ENCODE results near the gene CHEK1. TPM values are rescaled to one million over a fixed set of nuclear protein-coding genes. Genes with fewer than 3 reads are reported as not detected.
"Not testable (repeated sequence)": the region's sequence is repeated elsewhere in the genome, so short reads cannot be mapped to it uniquely, and the experiment has no call there.

Gene CHEK1
- total RNA-seq, result 10 to 100 TPM in 1 of 9 donors, 1 to 10 TPM in 8; 1.2 to 13.8 (median 2.3) TPM
- 1 to 10 TPM in 1 of 3 donors, under 1 TPM in 2; 0.51 to 3.3 (median 0.72) TPM for polyA plus RNA-seq
- long read RNA-seq, donor 1, full-length matches to known transcripts, result 2 of 2 reads
- long read RNA-seq, donor 1, partial matches to known transcripts, result 0 of 2 reads
- long read RNA-seq, donor 1, other reads (novel, unspliced or antisense), result 0 of 2 reads
- long read RNA-seq, donor 2, result 0 reads
- long read RNA-seq, donor 3, result 0 reads
- long read RNA-seq, donor 4, partial matches to known transcripts, result 1 of 1 reads
- long read RNA-seq, donor 4, other reads (novel, unspliced or antisense), result 0 of 1 reads
- long read RNA-seq, donor 5, result 0 reads
- long read RNA-seq, donor 6, result 0 reads
- long read RNA-seq, donor 7, result 0 reads
- long read RNA-seq, donor 8, full-length matches to known transcripts, result 2 of 2 reads
- long read RNA-seq, donor 8, partial matches to known transcripts, result 0 of 2 reads
- long read RNA-seq, donor 8, other reads (novel, unspliced or antisense), result 0 of 2 reads
- long read RNA-seq, donor 9, partial matches to known transcripts, result 0 of 1 reads
- long read RNA-seq, donor 9, other reads (novel, unspliced or antisense), result 0 of 1 reads
- long read RNA-seq, donor 10, result 0 reads

DNA sequence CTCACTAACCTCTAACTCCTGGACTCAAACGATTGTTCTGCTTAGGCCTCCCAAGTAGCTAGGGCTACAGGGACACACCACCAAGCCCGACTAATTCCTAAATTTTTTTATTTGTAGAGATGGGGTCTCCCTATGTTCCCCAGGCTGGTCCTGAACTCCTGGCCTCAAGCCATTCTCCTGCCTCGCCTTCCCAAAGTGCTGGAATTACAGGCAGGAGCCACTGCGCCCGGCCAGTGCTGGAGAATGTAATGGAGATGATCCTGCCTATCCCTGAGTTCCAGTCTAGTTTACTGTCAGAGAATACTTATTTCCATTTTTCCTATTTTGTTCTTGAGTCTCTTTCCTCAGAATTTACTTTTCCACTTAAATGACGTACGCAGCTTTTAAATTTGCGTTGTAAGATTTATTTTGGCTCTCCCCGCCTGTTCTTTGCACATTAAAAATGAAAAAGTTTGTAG, at the start of gene CHEK1:
CHEK1 (plus strand) TSS at position 408 of the 458 bp plus-strand sequence. CDS start 1,606 bp downstream, outside the sequence.
- peak in 3 of 7 donors; percentile 16 to 54 (median 22) for DNase-seq
- H3K27ac ChIP-seq, result peak within 1 kb of the TSS; percentile 57 to 93 (median 88)
- 60 to 68% (median 63%) methylated on average over 9 of the region's 9 CpGs for WGBS, 4 donors
- TF ChIP-seq, protein P1, sequence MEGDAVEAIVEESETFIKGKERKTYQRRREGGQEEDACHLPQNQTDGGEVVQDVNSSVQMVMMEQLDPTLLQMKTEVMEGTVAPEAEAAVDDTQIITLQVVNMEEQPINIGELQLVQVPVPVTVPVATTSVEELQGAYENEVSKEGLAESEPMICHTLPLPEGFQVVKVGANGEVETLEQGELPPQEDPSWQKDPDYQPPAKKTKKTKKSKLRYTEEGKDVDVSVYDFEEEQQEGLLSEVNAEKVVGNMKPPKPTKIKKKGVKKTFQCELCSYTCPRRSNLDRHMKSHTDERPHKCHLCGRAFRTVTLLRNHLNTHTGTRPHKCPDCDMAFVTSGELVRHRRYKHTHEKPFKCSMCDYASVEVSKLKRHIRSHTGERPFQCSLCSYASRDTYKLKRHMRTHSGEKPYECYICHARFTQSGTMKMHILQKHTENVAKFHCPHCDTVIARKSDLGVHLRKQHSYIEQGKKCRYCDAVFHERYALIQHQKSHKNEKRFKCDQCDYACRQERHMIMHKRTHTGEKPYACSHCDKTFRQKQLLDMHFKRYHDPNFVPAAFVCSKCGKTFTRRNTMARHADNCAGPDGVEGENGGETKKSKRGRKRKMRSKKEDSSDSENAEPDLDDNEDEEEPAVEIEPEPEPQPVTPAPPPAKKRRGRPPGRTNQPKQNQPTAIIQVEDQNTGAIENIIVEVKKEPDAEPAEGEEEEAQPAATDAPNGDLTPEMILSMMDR (IDR thresholded peaks at IDR 0.05), result no peak
- no peak for TF ChIP-seq POLR2A (IDR thresholded peaks at IDR 0.05)
- peak within 1 kb of the TSS; percentile 13 to 62 (median 46) for H3K4me3 ChIP-seq
- H3K36me3 ChIP-seq (replicated peaks in 1 of 2), result peaks cover 0 to 22% of the 10 kb centered on the region in 2 donors
- no peaks in the 10 kb centered on the region for H3K27me3 ChIP-seq
- H3K9me3 ChIP-seq (replicated peaks in 1 of 3), result no peaks in the 10 kb centered on the region
- intact Hi-C loops (cut with DNase I), result loop anchor here (10.0 kb wide), 1 partner anchor 250 kb away; no protein-coding TSS in a partner anchor
- peaks cover 6 to 18% of the 10 kb centered on the region in 2 donors for H3K4me1 ChIP-seq (replicated peaks in 1 of 2)

DNA sequence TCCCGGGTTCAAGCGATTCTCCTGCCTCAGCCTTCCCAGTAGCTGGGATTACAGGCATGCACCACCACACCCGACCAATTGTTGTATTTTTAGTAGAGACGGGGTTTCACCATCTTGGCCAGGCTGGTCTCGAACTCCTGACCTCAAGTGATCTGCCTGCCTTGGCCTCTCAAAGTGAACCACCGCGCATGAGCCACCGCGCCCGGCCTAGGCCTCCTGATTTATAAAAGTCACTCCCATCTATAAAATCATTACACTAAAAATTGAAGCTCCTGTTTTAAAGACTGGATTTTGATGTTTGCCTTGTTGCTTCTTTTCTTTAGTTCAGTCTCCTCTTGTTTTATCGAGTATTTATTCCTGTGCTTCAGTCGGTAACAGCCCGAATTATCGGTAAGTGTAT, 47.8 kb upstream of the CHEK1 start:
- H3K4me3 ChIP-seq; H3K27ac ChIP-seq; H3K27me3 ChIP-seq; DNase-seq; intact Hi-C loops (cut with DNase I); H3K9me3 ChIP-seq (replicated peaks in 1 of 3); H3K4me1 ChIP-seq (replicated peaks in 1 of 2): not testable (repeated sequence)
- 95 to 98% (median 97%) methylated on average over 14 of the region's 14 CpGs for WGBS, 4 donors
- peaks cover 0 to 95% of the 10 kb centered on the region in 2 donors for H3K36me3 ChIP-seq (replicated peaks in 1 of 2)

DNA sequence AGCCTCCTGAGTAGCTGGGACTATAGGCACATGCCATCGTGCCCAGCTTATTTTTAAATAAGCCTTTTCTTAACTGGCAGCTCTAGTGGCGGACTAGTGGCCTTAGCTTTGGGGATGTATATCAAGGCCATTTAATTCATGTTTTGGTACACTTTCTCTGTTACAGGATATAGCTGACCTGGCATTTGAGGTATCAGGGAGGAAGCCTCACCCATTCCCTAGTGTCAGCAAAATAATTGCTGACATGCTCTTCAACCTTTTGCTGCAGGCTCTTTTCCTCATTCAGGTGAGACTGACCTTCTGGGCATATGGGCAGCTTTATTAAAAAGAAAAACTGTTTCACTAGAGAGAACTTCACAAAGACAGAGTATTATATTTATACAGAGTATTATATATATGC, 46.2 kb upstream of the CHEK1 start:
- H3K4me3 ChIP-seq, result no peak overlapping the region
- peaks cover 0 to 99% of the 10 kb centered on the region in 2 donors for H3K36me3 ChIP-seq (replicated peaks in 1 of 2)
- H3K4me1 ChIP-seq (replicated peaks in 1 of 2), result no peaks in the 10 kb centered on the region
- no peak for DNase-seq
- 93 to 97% (median 96%) methylated on average over 2 of the region's 2 CpGs for WGBS, 4 donors
- no peak for TF ChIP-seq POLR2A (IDR thresholded peaks at IDR 0.05)
- TF ChIP-seq, protein P1 (IDR thresholded peaks at IDR 0.05), result no peak
- intact Hi-C loops (cut with DNase I), result no loop called here
- H3K27me3 ChIP-seq, result no peaks in the 10 kb centered on the region
- no peak overlapping the region for H3K27ac ChIP-seq
- no peaks in the 10 kb centered on the region for H3K9me3 ChIP-seq (replicated peaks in 1 of 3)

DNA sequence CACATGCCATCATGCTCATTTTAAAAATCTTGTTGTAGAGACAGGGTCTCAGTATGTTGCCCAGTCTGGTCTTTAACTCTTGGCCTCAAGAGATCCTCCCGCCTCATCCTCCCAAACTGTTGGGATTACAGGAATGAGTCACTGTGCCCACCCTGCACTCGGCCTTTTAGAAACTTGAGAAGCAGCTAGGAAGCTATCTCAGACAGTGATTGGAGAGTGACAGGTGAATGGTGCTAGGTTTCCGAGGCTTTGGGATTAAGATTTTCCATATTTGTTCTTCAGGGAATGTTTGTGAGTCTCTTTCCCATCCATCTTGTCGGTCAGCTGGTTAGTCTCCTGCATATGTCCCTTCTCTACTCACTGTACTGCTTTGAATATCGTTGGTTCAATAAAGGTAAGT, 45.2 kb upstream of the CHEK1 start:
- intact Hi-C loops (cut with DNase I), result no loop called here
- DNase-seq, result no peak
- WGBS, 4 donors, result 93 to 100% (median 97%) methylated on average over 5 of the region's 5 CpGs
- Histone ChIP-seq H3K9me3 (replicated peaks in 1 of 3) (no peaks in the 10 kb centered on the region), H3K4me1 (replicated peaks in 1 of 2) (no peaks in the 10 kb centered on the region), H3K27ac (no peak overlapping the region), H3K36me3 (replicated peaks in 1 of 2) (peaks cover 0 to 94% of the 10 kb centered on the region in 2 donors), H3K4me3 (no peak overlapping the region), H3K27me3 (no peaks in the 10 kb centered on the region)
- TF ChIP-seq POLR2A (IDR thresholded peaks at IDR 0.05), result no peak
- TF ChIP-seq, protein P1 (IDR thresholded peaks at IDR 0.05), result no peak
